Measurements from ENCODE around the gene IL25. TPM values are rescaled to one million over a fixed set of nuclear protein-coding genes. Genes with fewer than 3 reads are reported as not detected.

The IL25 gene
- polyA plus RNA-seq, 3 donors, result not detected

Other genes starting within 250 kb of the IL25 start
- 10 to 100 TPM; 83.4 to 94.0 (median 86.9) TPM for gene SLC7A8, start 189.1 kb upstream of the IL25 start, polyA plus RNA-seq (ENCODE audit: insufficient read length in 3 of 3)
- 1 to 10 TPM; 1.4 to 1.6 (median 1.4) TPM for gene RNF212B, start 134.9 kb upstream of the IL25 start, polyA plus RNA-seq (ENCODE audit: insufficient read length in 3 of 3)
- 10 to 100 TPM; 26.5 to 28.1 (median 26.9) TPM for gene HOMEZ, start 86.7 kb upstream of the IL25 start, polyA plus RNA-seq (ENCODE audit: insufficient read length in 3 of 3)
- 10 to 100 TPM; 19.1 to 23.4 (median 19.3) TPM for gene PPP1R3E, start 70.0 kb upstream of the IL25 start, polyA plus RNA-seq (ENCODE audit: insufficient read length in 3 of 3)
- 10 to 100 TPM; 38.8 to 41.7 (median 39.1) TPM for gene BCL2L2, start 66.0 kb upstream of the IL25 start, polyA plus RNA-seq (ENCODE audit: insufficient read length in 3 of 3)
- 100 to 1,000 TPM; 235 to 262 (median 252) TPM for gene PABPN1, start 51.4 kb upstream of the IL25 start, polyA plus RNA-seq (ENCODE audit: insufficient read length in 3 of 3)
- 10 to 100 TPM; 50.0 to 51.5 (median 50.4) TPM for gene SLC22A17, start 19.9 kb upstream of the IL25 start, polyA plus RNA-seq (ENCODE audit: insufficient read length in 3 of 3)
- gene EFS, start 7.6 kb upstream of the IL25 start, polyA plus RNA-seq (ENCODE audit: insufficient read length in 3 of 3), result 10 to 100 TPM; 28.1 to 29.7 (median 29.5) TPM
- 1 to 10 TPM; 2.2 to 3.9 (median 2.9) TPM for gene CMTM5, start 4.2 kb downstream of the IL25 start, polyA plus RNA-seq (ENCODE audit: insufficient read length in 3 of 3)
- under 1 TPM; 0.18 to 0.21 (median 0.19) TPM for gene MYH6, start 35.5 kb downstream of the IL25 start, polyA plus RNA-seq (ENCODE audit: insufficient read length in 3 of 3)
- gene MYH7, start 62.9 kb downstream of the IL25 start, polyA plus RNA-seq (ENCODE audit: insufficient read length in 3 of 3), result 1 to 10 TPM in 2 of 3 donors, under 1 TPM in 1; 0.25 to 6.7 (median 2.1) TPM
- gene NGDN, start 96.9 kb downstream of the IL25 start, polyA plus RNA-seq (ENCODE audit: insufficient read length in 3 of 3), result 10 to 100 TPM; 71.4 to 81.2 (median 76.7) TPM
- 1 to 10 TPM; 6.7 to 7.3 (median 7.2) TPM for gene ZFHX2, start 179.0 kb downstream of the IL25 start, polyA plus RNA-seq (ENCODE audit: insufficient read length in 3 of 3)
- gene THTPA, start 183.5 kb downstream of the IL25 start, polyA plus RNA-seq (ENCODE audit: insufficient read length in 3 of 3), result 10 to 100 TPM; 14.2 to 18.5 (median 17.4) TPM
- gene AP1G2, start 195.0 kb downstream of the IL25 start, polyA plus RNA-seq (ENCODE audit: insufficient read length in 3 of 3), result 10 to 100 TPM; 57.6 to 67.8 (median 60.9) TPM
- gene JPH4, start 206.0 kb downstream of the IL25 start, polyA plus RNA-seq (ENCODE audit: insufficient read length in 3 of 3), result 10 to 100 TPM in 1 of 3 donors, 1 to 10 TPM in 2; 8.5 to 10.3 (median 9.1) TPM

Measured in right renal cortex interstitium (tissue), 3 donors.